ENCODE results near the gene NOL12.
"Not testable (repeated sequence)": the region's sequence is repeated elsewhere in the genome, so short reads cannot be mapped to it uniquely, and the experiment has no call there.

NOL12 gene

DNA sequence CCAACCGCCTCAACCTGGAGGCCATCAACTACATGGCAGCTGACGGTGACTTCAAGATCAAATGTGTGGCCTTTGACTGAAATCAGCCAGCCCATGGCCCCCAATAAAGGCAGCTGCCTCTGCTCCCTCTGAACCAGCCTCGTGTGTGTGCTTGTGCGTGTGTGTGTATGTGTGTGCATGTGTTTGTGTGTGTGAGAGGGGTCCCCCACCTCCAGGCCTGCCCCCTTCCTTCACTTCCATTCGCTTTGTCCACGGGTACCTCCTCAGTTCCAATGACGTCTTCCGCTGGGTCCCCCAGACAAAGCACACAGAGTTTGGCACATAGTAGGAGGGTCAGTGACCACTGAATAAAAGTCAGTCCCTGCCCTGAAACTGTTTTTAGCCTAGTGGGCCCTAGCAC lies 6.5 kb upstream of the NOL12 start:
- DNase-seq (ENCODE audit: low spot score), result no peak

DNA sequence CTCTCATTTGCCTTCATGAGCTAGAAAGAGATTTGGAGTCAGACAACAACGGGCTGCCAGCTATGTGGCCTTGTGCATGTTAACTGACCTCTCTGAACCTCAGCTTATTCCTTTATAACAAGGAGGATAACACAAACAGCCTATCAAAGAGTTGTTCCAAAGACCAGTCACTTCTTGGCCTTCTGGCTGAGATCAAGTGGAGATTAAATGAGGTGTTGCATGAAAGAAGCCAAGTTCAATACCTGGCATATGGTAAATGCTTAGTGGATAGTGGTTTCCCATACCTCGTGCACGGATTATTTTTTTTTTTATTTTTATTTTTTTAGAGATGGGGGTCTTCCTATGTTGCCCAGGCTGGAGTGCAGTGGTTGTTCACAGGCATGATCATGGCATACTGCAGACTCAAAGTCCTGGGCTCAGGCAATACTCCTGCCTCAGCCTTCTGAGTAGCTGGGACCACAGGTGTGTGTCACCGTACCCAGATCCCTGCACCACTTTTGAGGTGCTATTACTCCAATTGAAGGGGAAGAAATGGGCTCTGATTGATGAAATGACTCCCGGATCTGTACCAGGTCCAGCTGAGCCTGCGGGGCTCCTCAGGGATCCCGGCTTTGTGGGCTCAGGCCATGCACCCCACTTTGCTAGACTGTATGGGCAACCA lies 5.8 kb upstream of the NOL12 start:
- DNase-seq (ENCODE audit: low spot score), result no peak

- DNase-seq (ENCODE audit: low spot score), result no peak
Observed at GRCh38 chr22:37681001-37681424, 5.1 kb upstream of the NOL12 start.

GRCh38 chr22:37681556-37682049 lies 4.5 kb upstream of the NOL12 start:
- peak; percentile 81 for DNase-seq (ENCODE audit: low spot score)

DNA sequence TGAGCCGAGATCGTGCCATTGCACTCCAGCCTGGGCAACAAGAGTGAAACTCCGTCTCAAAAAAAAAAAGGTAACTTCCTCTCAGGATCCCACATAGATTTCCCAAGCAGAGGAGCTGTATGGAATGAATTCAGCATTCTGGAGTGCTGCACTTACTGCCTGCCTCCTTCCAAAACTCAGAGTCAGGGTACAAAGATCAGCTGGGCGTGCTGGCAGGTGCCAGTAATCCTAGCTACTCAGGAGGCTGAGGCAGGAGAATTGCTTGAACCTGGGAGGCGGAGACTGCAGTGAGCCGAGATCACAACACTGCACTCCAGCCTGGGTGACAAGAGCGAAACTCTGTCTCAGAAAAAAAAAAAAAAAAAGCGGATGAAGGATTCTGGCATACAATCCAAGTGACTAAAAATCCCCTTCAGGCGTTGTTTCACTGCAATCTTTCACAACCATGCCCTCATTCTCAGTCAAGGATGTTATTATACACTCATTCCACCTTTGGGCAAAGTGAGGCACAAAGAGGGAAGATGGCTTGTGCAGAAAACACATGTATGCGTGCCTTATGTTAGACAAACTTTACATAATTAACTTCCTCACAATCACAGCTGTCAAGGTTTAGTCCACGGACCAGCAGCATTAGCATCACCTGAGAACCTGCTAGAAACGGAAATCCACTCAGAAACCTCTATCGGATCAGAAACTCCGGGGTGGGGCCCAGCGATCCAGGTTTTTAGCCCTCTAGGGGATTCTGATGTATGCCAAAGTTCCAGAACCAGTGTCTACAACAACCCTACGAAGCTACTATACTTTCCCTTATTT lies 1.1 kb upstream of the NOL12 start:
- no peak for DNase-seq (ENCODE audit: low spot score)

- no peak for DNase-seq (ENCODE audit: low spot score)
Observed at GRCh38 chr22:37690407-37690806, 4.3 kb downstream of the NOL12 start.

DNA sequence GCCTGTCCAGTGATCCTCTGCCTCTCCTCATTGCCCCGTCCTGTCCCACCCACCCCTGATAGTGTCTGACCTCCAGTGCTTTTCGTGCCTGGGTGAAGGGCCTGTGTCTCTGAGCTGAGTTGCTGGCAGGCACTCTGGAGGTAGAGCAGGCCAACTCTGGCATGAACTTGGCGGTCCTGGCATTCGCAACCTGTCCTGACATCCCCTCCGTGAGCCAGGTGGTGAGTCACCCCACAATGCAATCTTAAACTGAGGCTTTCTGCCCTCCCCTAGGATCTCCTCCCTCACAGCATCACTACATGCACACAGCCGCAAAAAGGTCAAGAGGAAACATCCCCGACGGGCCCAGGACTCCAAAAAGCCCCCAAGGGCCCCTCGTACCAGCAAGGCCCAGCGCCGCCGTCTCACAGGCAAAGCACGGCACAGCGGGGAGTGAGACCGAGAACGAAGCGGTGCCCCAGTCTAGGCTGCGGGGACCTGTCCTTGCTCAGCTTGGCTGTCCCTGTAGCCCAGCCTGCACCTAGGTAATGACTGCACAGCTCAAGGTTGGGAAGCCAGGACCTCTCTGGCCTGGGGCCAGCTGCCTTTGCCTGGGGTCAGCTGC lies 4.9 kb downstream of the NOL12 start:
- no peak for DNase-seq (ENCODE audit: low spot score)

- no peak for DNase-seq (ENCODE audit: low spot score)
Observed at GRCh38 chr22:37692627-37693285, 6.6 kb downstream of the NOL12 start.

GRCh38 chr22:37694131-37694530 lies 8.0 kb downstream of the NOL12 start:
- not testable (repeated sequence) for DNase-seq (ENCODE audit: low spot score)

GRCh38 chr22:37696260-37696656 lies 10.1 kb downstream of the NOL12 start:
- DNase-seq (ENCODE audit: low spot score), result not testable (repeated sequence)

- DNase-seq (ENCODE audit: low spot score), result peak; percentile 91
Observed at GRCh38 chr22:37696657-37697537, 10.8 kb downstream of the NOL12 start, which contains the start of gene TRIOBP. Gene TRIOBP (plus strand): TSS chr22:37697048. CDS start chr22:37701366, 4,318 bp downstream.

DNA sequence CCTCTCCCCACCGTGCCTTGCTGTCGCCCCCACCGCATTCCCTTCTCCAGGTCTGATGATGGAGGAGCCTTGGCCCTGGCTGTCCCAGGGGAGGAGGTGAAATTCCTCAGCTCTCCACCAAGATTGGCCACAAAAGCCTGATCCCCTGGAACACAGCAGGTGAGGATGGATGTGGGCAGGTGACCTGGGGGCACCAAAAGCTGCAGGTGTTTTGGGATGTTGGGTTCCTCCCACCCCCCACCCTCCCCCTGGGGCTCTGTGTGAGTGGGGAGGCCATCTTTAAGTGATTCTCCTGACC lies 11.3 kb downstream of the NOL12 start:
- DNase-seq (ENCODE audit: low spot score), result no peak

GRCh38 chr22:37701141-37701786 lies 15.1 kb downstream of the NOL12 start:
- DNase-seq (ENCODE audit: low spot score), result peak; percentile 61

DNA sequence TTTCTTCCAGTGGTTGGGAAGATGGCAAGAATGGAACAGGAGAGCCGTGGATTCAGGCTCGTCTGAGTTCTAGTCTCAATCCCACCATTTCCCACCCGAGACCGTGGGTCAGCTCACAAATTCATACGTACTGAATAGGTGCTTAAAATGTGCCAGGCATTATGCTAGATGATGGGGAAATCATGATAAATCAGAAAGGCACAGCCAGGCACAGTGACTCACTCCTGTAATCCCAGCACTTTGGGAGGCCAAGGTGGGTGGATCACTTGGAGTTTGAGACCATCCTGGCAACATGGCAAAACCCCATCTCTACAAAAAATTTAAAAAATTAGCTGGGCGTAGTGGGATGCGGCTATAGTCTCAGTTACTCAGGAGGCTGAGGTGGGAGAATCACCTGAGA lies 17.8 kb downstream of the NOL12 start:
- no peak for DNase-seq (ENCODE audit: low spot score)

DNA sequence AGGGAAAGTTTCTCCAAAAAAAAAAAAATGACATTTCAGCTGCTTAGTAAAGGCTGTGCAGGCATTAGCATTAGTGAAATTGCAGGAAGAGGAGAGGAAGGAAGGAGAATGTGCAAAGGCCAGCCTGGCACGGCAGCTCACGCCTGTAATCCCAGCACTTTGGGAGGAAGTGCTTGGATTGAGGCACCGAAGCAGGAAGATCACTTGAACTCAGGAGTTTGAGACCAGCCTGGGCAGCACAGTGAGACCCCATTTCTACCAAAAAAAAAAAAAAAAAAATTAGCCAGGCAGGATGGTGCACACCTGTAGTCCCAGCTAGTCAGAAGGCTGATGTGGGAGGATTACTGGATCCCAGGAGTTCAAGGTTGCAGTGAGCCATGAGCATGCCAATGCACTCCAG lies 18.5 kb downstream of the NOL12 start:
- no peak for DNase-seq (ENCODE audit: low spot score)

GRCh38 chr22:37705205-37705604 lies 19.1 kb downstream of the NOL12 start:
- DNase-seq (ENCODE audit: low spot score), result no peak

GRCh38 chr22:37708580-37709444 lies 22.7 kb downstream of the NOL12 start:
- no peak for DNase-seq (ENCODE audit: low spot score)

GRCh38 chr22:37709445-37709765 lies 23.3 kb downstream of the NOL12 start:
- no peak for DNase-seq (ENCODE audit: low spot score)

DNA sequence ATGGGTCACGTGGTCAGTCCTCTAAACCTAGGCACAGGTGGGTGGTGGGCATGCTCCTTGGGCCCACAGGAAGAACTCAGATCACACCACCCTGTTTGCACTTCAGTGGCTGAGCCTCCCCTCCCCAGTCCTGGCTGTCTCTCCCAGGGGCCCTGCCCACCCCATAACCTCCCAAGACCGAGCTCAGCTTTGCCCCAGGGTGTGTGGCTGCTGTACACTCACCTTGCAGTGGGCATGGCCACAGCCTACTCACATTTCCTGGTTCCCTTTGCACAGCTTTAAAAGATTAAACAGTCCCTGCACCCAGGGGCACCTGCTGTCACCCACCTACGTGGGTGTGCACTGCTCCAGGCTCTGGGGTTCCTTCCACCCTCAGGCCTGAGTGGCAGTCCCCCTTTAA lies 24.5 kb downstream of the NOL12 start:
- DNase-seq (ENCODE audit: low spot score), result no peak

- DNase-seq (ENCODE audit: low spot score), result no peak
Observed at GRCh38 chr22:37711490-37711889, 25.3 kb downstream of the NOL12 start.
